Panc1 (cell line): Measurements from ENCODE around the gene MACC1. TPM values are rescaled to one million over a fixed set of nuclear protein-coding genes. Genes with fewer than 3 reads are reported as not detected.

Experiments
- ATAC-seq: fragments of 200-7000 bp; cut with Tn5 transposase; 2 replicates; pipeline ENCODE4 v1.9.1; 2020; ENCODE audit warnings: mild to moderate bottlenecking, moderate library complexity
- BruUV-seq: library from RNA; stranded (reverse); fragments of 400-500 nt; replicated peaks from 2 replicates; lab custom pipeline; 2021; lab: Mats Ljungman, UMichigan
- CTCF ChIA-PET: fragments of 300-600 bp; sonication (Branson Sonifier 250); formaldehyde crosslinking; loops from one replicate; lab custom pipeline; 2022; ENCODE audit warnings: antibody characterized with exemption; lab: Charles Lee
- POLR2A ChIA-PET: fragments of 300-600 bp; sonication (Branson Sonifier 250); formaldehyde crosslinking; loops from one replicate; lab custom pipeline; 2022; ENCODE audit warnings: antibody characterized with exemption; lab: Charles Lee
- DNase-seq: peaks from one replicate; pipeline ENCODE4 v3.0.0-alpha.2; 2010; ENCODE audit warnings: low read depth, low spot score
- H3K27ac ChIP-seq: 2 replicates; pipeline ENCODE4 v1.5.1; 2011; ENCODE audit warnings: mild to moderate bottlenecking, low read length, inconsistent platforms
- H3K27me3 ChIP-seq: fragments of 200-500 bp; sonication (Bioruptor generic); 2 replicates; pipeline ENCODE4 v1.6.0; 2014; ENCODE audit warnings: low read length, inconsistent platforms; ENCODE audit not compliant: control insufficient read depth, insufficient read depth
- H3K36me3 ChIP-seq: fragments of 200-500 bp; sonication (Bioruptor generic); 2 replicates; pipeline ENCODE4 v1.5.1; 2014; ENCODE audit warnings: inconsistent platforms, mild to moderate bottlenecking, low read length, moderate library complexity; ENCODE audit not compliant: control insufficient read depth, insufficient read depth
- H3K4me1 ChIP-seq: 2 replicates; pipeline ENCODE4 v1.5.1; 2011; ENCODE audit warnings: inconsistent platforms, mild to moderate bottlenecking, low read length, moderate library complexity; ENCODE audit not compliant: control insufficient read depth, insufficient read depth
- H3K4me3 ChIP-seq, 2 experiments: 2 replicates each; pipeline ENCODE4 v1.5.1; 2011 to 2012; ENCODE audit warnings: low read depth in 2 of 2, low read length in 2 of 2, mild to moderate bottlenecking in 2 of 2, inconsistent platforms in 1 of 2, moderate library complexity in 1 of 2
- H3K9me3 ChIP-seq: fragments of 200-500 bp; sonication (Bioruptor generic); 2 replicates; pipeline ENCODE4 v1.5.1; 2014; ENCODE audit warnings: low read depth, mild to moderate bottlenecking, inconsistent platforms, low read length, moderate library complexity; ENCODE audit not compliant: control insufficient read depth, insufficient read depth
- CTCF ChIP-seq: fragments of 450-650 bp; IDR thresholded peaks from 2 replicates; pipeline ENCODE4 v1.5.1; 2017; ENCODE audit warnings: mild to moderate bottlenecking
- POLR2AphosphoS5 ChIP-seq: IDR thresholded peaks from 2 replicates; pipeline ENCODE4 v1.6.1; 2012; ENCODE audit warnings: mild to moderate bottlenecking, low read depth, low read length, moderate library complexity
- REST ChIP-seq, 2 experiments: IDR thresholded peaks; 2 replicates each; pipeline ENCODE4 v1.6.1; 2011 to 2012; ENCODE audit warnings: low read depth in 2 of 2, control low read depth in 1 of 2, low read length in 1 of 2, mild to moderate bottlenecking in 1 of 2, moderate library complexity in 1 of 2; ENCODE audit not compliant: insufficient read depth in 1 of 2
- SIN3A ChIP-seq: IDR thresholded peaks from 2 replicates; pipeline ENCODE4 v1.6.1; 2012; ENCODE audit warnings: low read depth, mild to moderate bottlenecking, low read length, moderate library complexity, borderline replicate concordance; ENCODE audit not compliant: insufficient read depth
- TCF7L2 ChIP-seq: IDR thresholded peaks from 2 replicates; pipeline ENCODE4 v1.6.1; 2011; ENCODE audit warnings: mild to moderate bottlenecking, low read depth, low read length, inconsistent platforms
- in situ Hi-C: cut with HindIII; loops from 2 replicates; pipeline ENCODE4 v1.10.0; 2016; ENCODE audit warnings: low sequenced_read_pairs, low pct_unique_long_range_greater_than_20kb
- intact Hi-C: fragments of 100-400 bp; cut with micrococcal nuclease; formaldehyde crosslinking; loops from one replicate; pipeline ENCODE4 v1.10.0; 2022; ENCODE audit not compliant: unreplicated experiment
- total RNA-seq: library from RNA; stranded (reverse); gene quantifications from one replicate; pipeline ENCODE4 v1.2.1, GENCODE V29; 2021; ENCODE audit not compliant: unreplicated experiment

The MACC1 gene
- total RNA-seq, 1 experiment from 2014 or later: 0.08 TPM

GRCh38 chr7:20214921-20215669 lies 2.1 kb downstream of the MACC1 start:
- ATAC-seq (no peak), DNase-seq (no peak)
- no peak for TF ChIP-seq SIN3A
- TF ChIP-seq POLR2AphosphoS5: no peak
- TF ChIP-seq TCF7L2: no peak
- TF ChIP-seq CTCF: no peak
- no peak for TF ChIP-seq REST (IDR thresholded peaks at IDR 0.05; ENCODE audit: insufficient read depth in 1 of 2, low read depth in 2 of 2, low read length in 1 of 2)
- Histone ChIP-seq H3K4me1 (no peaks in the 10 kb centered on the region), H3K27me3 (no peaks in the 10 kb centered on the region), H3K36me3 (peaks cover 2% of the 10 kb centered on the region; the same call in 1 of the 2 replicates), H3K9me3 (no peaks in the 10 kb centered on the region), H3K27ac (no peak overlapping the region), H3K4me3 (no peak overlapping the region)
- BruUV-seq: no TSS peak
- in situ Hi-C loops (no loop called here), intact Hi-C loops (loop anchor here (10.0 kb wide), 1 partner anchor 60 kb away; no protein-coding TSS in a partner anchor)
- ChIA-PET POLR2A (no interaction called here), CTCF (no interaction called here)

GRCh38 chr7:20214132-20214531 lies 3.1 kb downstream of the MACC1 start:
- ChIA-PET CTCF (no interaction called here), POLR2A (no interaction called here)
- Histone ChIP-seq H3K36me3 (peaks cover 2% of the 10 kb centered on the region; the same call in 1 of the 2 replicates), H3K9me3 (no peaks in the 10 kb centered on the region), H3K4me1 (no peaks in the 10 kb centered on the region), H3K27me3 (no peaks in the 10 kb centered on the region), H3K27ac (no peak overlapping the region), H3K4me3 (no peak overlapping the region)
- TF ChIP-seq CTCF: no peak
- no peak for DNase-seq
- BruUV-seq: no TSS peak
- in situ Hi-C loops: no loop called here
- no peak for ATAC-seq
- intact Hi-C loops: loop anchor here (10.0 kb wide), 1 partner anchor 59 kb away; no protein-coding TSS in a partner anchor
